ENCODE measurements around the gene TBRG1.

Gene TBRG1

DNA sequence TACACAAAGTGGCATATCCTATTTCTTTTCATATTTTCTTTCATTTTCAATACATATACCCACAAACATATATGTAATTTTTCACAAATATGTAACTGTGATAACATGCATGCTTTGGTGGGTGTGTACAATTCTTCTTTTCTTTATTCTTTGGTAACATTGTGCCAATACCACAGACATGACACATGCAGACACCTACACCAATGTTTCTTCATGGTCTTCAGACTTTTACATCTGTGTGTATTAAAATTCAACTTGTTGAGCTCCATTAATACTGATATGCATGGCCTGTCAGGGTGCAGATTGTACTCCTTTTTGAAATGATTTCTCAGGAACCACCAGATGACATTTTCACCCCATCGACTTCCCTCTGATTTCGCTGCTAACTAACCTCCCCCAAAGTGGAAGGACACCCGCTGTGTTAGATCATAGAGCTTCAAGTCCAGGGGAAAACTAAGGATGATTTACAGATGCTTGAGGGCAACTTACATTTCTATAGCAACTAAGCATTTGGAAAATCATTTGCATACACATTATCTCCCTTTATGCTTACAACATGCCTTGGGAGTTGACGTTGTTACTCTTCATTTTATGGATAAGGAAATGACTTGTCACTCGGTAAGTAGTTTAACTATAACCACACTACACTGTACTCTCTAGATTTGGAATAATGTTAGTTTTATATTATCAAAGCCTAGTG, 21.9 kb upstream of the TBRG1 start:
- TF ChIP-seq CEBPB (IDR thresholded peaks at IDR 0.05) = no peak
- no peak for TF ChIP-seq RAD21 (IDR thresholded peaks at IDR 0.05; ENCODE audit: low read depth)
- TF ChIP-seq CREB1 (IDR thresholded peaks at IDR 0.05; ENCODE audit: low read depth) = no peak
- TF ChIP-seq EGR1 (IDR thresholded peaks at IDR 0.05) = no peak
- TF ChIP-seq NFIC (IDR thresholded peaks at IDR 0.05) = no peak
- TF ChIP-seq FOXM1 (IDR thresholded peaks at IDR 0.05; ENCODE audit: borderline replicate concordance, low read depth) = no peak

DNA sequence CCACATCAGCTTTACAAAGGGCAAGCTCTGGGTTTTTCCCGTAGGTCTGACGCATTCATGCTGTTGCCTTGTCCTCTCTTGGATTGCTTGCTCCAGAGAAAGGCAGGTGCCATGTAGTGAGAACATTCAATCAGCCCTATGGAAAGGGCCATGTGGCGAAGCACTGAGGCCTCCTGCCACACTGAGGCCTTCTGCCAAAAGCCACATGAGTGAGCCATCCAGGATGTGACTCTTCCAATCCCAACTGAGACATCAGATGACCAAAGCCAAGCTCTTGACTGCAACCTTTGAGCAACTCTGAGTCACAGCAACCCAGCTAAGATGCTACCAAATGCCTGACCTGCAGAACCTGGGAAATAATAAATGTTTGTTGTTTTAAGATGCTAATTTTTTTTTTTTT, 20.5 kb upstream of the TBRG1 start:
- TF ChIP-seq TAF1 (IDR thresholded peaks at IDR 0.05; ENCODE audit: low read depth) = no peak
- TF ChIP-seq, protein P1, sequence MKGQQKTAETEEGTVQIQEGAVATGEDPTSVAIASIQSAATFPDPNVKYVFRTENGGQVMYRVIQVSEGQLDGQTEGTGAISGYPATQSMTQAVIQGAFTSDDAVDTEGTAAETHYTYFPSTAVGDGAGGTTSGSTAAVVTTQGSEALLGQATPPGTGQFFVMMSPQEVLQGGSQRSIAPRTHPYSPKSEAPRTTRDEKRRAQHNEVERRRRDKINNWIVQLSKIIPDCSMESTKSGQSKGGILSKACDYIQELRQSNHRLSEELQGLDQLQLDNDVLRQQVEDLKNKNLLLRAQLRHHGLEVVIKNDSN (IDR thresholded peaks at IDR 0.05) = no peak
- TF ChIP-seq EP300 (IDR thresholded peaks at IDR 0.05; ENCODE audit: borderline replicate concordance) = no peak
- TF ChIP-seq, protein P2, sequence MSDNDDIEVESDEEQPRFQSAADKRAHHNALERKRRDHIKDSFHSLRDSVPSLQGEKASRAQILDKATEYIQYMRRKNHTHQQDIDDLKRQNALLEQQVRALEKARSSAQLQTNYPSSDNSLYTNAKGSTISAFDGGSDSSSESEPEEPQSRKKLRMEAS (IDR thresholded peaks at IDR 0.05) = no peak
- no peak for TF ChIP-seq YY1 (IDR thresholded peaks at IDR 0.05; ENCODE audit: low read depth)

DNA sequence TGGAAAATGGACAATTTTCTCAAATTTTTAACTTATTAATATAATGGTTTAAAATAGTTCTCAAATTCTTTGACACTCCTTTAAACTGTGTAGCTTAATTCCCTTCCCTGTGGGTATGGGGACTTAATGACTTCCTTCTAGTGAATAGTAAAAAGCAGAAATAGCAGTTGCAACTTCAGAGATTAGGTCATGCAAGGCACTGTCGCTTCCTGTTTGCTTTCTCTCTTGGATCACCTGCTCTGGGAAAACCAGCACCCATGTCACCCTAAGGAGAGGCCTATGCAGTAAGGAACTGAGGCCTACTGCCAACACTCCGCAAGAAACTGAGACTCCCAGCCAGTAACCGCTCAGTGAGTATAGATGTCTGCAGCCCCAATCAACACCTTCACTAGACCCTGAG, 16.9 kb upstream of the TBRG1 start:
- TF ChIP-seq FOXM1 (IDR thresholded peaks at IDR 0.05; ENCODE audit: borderline replicate concordance, low read depth) (no peak), TAF1 (IDR thresholded peaks at IDR 0.05; ENCODE audit: low read depth) (no peak), ZBTB7A (IDR thresholded peaks at IDR 0.05; ENCODE audit: low read depth) (no peak), RAD21 (IDR thresholded peaks at IDR 0.05; ENCODE audit: low read depth) (no peak), CREB1 (IDR thresholded peaks at IDR 0.05; ENCODE audit: low read depth) (no peak), CEBPB (IDR thresholded peaks at IDR 0.05) (no peak), TEAD4 (IDR thresholded peaks at IDR 0.05) (no peak), EGR1 (IDR thresholded peaks at IDR 0.05) (no peak), YY1 (IDR thresholded peaks at IDR 0.05; ENCODE audit: low read depth) (no peak), EP300 (IDR thresholded peaks at IDR 0.05; ENCODE audit: borderline replicate concordance) (no peak), TCF12 (IDR thresholded peaks at IDR 0.05; ENCODE audit: low read depth) (no peak), NFIC (IDR thresholded peaks at IDR 0.05) (no peak)
- TF ChIP-seq, protein P1 (IDR thresholded peaks at IDR 0.05) = no peak
- TF ChIP-seq, protein P2 (IDR thresholded peaks at IDR 0.05) = no peak
- TF ChIP-seq, protein P3, sequence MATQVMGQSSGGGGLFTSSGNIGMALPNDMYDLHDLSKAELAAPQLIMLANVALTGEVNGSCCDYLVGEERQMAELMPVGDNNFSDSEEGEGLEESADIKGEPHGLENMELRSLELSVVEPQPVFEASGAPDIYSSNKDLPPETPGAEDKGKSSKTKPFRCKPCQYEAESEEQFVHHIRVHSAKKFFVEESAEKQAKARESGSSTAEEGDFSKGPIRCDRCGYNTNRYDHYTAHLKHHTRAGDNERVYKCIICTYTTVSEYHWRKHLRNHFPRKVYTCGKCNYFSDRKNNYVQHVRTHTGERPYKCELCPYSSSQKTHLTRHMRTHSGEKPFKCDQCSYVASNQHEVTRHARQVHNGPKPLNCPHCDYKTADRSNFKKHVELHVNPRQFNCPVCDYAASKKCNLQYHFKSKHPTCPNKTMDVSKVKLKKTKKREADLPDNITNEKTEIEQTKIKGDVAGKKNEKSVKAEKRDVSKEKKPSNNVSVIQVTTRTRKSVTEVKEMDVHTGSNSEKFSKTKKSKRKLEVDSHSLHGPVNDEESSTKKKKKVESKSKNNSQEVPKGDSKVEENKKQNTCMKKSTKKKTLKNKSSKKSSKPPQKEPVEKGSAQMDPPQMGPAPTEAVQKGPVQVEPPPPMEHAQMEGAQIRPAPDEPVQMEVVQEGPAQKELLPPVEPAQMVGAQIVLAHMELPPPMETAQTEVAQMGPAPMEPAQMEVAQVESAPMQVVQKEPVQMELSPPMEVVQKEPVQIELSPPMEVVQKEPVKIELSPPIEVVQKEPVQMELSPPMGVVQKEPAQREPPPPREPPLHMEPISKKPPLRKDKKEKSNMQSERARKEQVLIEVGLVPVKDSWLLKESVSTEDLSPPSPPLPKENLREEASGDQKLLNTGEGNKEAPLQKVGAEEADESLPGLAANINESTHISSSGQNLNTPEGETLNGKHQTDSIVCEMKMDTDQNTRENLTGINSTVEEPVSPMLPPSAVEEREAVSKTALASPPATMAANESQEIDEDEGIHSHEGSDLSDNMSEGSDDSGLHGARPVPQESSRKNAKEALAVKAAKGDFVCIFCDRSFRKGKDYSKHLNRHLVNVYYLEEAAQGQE (IDR thresholded peaks at IDR 0.05; ENCODE audit: low read depth) = no peak

DNA sequence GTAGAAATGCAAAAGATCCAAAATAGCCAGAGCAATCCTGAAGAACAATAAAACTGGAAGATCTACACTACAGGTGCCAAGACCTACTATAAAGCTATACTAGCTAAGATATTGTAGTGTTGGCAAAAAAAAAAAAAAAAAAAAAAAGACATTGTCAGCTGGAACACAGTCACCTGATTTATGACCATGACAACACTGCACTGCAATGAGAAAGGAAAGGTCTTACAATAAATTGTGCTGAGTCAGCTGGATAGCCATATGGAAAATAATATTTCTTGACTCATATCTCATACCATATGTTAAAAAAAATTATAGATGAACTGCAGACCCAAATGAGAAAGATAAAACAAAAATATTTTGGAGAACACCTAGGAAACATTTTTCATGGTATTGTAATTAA, 14.5 kb upstream of the TBRG1 start:
- TF ChIP-seq, protein P1 (IDR thresholded peaks at IDR 0.05) = peak; percentile 13; the same call in 1 of the 2 replicates
- no peak for TF ChIP-seq ZBTB7A (IDR thresholded peaks at IDR 0.05; ENCODE audit: low read depth)

DNA sequence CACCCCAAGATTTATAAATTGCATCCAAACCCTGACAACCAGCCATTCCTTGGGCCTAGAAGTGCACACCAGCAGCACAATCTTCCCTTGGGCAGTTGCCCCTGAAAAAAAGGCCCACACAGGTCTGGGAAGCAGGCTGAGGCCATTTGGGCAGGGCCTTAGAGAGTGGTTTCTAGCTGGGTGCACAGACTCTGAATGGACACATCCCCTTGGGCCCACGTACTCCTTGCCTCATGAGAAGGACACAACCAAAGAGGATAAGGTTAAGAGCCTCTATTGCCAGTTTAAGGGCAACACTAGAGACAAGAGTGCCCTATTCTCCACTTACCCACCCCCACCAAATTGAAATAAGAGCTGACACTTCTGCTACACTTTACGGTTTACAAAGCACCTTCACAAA, 12.4 kb upstream of the TBRG1 start:
- no peak for TF ChIP-seq CREB1 (IDR thresholded peaks at IDR 0.05; ENCODE audit: low read depth)
- TF ChIP-seq EGR1 (IDR thresholded peaks at IDR 0.05) = no peak
- no peak for TF ChIP-seq TEAD4 (IDR thresholded peaks at IDR 0.05)
- TF ChIP-seq, protein P1 (IDR thresholded peaks at IDR 0.05) = no peak
- no peak for TF ChIP-seq FOXM1 (IDR thresholded peaks at IDR 0.05; ENCODE audit: borderline replicate concordance, low read depth)
- no peak for TF ChIP-seq CEBPB (IDR thresholded peaks at IDR 0.05)
- TF ChIP-seq, protein P2 (IDR thresholded peaks at IDR 0.05) = no peak
- no peak for TF ChIP-seq TAF1 (IDR thresholded peaks at IDR 0.05; ENCODE audit: low read depth)
- no peak for TF ChIP-seq TCF12 (IDR thresholded peaks at IDR 0.05; ENCODE audit: low read depth)
- no peak for TF ChIP-seq NFIC (IDR thresholded peaks at IDR 0.05)
- TF ChIP-seq RAD21 (IDR thresholded peaks at IDR 0.05; ENCODE audit: low read depth) = no peak
- TF ChIP-seq YY1 (IDR thresholded peaks at IDR 0.05; ENCODE audit: low read depth) = no peak

DNA sequence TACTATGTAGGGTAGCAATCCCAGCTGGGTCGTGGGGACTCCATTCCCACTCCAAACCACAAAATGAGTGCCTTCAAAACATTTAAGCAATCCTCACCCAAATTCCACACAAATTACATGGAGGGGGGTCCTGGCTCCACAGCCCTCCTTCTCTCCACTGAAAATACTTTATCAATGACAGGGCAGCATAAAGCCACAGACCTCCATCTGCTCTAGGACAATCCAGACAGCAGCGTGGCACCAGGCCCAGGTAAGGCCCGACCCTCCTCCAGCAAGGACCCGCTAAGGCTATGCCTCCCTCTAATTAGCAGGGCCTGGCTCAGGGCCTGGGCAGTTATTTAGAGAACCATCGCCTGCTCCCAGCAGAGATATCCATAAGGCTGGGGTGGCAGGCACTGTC, 11.6 kb upstream of the TBRG1 start, which contains the start of gene PANX3:
TSS of gene PANX3 (plus strand) at position 365 of the 400 bp plus-strand sequence. CDS start 129 bp downstream, outside the sequence.
- no peak for TF ChIP-seq TAF1 (IDR thresholded peaks at IDR 0.05; ENCODE audit: low read depth)
- no peak for TF ChIP-seq NFIC (IDR thresholded peaks at IDR 0.05)
- TF ChIP-seq CEBPB (IDR thresholded peaks at IDR 0.05) = no peak
- TF ChIP-seq TEAD4 (IDR thresholded peaks at IDR 0.05) = no peak
- TF ChIP-seq CREB1 (IDR thresholded peaks at IDR 0.05; ENCODE audit: low read depth) = no peak
- TF ChIP-seq YY1 (IDR thresholded peaks at IDR 0.05; ENCODE audit: low read depth) = no peak

DNA sequence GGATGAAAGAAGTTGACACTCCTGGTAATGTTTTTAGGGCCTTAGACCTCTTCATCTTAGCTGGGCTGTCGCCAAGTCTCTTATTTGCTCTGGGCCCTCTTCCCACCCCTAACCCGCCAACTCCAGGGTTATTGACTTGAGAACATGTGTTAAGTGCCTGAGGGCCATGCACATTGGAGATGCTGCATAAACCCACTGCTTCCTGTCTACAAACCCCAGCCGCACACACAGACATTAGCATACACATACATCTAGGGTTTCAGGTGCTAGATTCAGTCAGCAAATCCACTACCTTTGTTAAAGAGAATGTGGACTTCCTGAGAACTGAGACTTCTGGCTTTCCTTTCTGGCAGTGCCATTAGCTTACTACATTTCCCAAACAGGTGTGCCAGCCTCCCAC, 10.6 kb upstream of the TBRG1 start:
- no peak for TF ChIP-seq ZBTB7A (IDR thresholded peaks at IDR 0.05; ENCODE audit: low read depth)
- TF ChIP-seq, protein P1 (IDR thresholded peaks at IDR 0.05) = no peak
- no peak for TF ChIP-seq CREB1 (IDR thresholded peaks at IDR 0.05; ENCODE audit: low read depth)
- TF ChIP-seq YY1 (IDR thresholded peaks at IDR 0.05; ENCODE audit: low read depth) = no peak
- TF ChIP-seq RAD21 (IDR thresholded peaks at IDR 0.05; ENCODE audit: low read depth) = no peak
- TF ChIP-seq, protein P3 (IDR thresholded peaks at IDR 0.05; ENCODE audit: low read depth) = no peak
- no peak for TF ChIP-seq FOXM1 (IDR thresholded peaks at IDR 0.05; ENCODE audit: borderline replicate concordance, low read depth)
- TF ChIP-seq TEAD4 (IDR thresholded peaks at IDR 0.05) = no peak
- TF ChIP-seq TCF12 (IDR thresholded peaks at IDR 0.05; ENCODE audit: low read depth) = no peak
- no peak for TF ChIP-seq TAF1 (IDR thresholded peaks at IDR 0.05; ENCODE audit: low read depth)
- TF ChIP-seq, protein P2 (IDR thresholded peaks at IDR 0.05) = no peak
- no peak for TF ChIP-seq EP300 (IDR thresholded peaks at IDR 0.05; ENCODE audit: borderline replicate concordance)
- TF ChIP-seq CEBPB (IDR thresholded peaks at IDR 0.05) = no peak
- no peak for TF ChIP-seq EGR1 (IDR thresholded peaks at IDR 0.05)
- TF ChIP-seq NFIC (IDR thresholded peaks at IDR 0.05) = no peak
